Fibroblast of villous mesenchyme (primary cell): ENCODE measurements around the gene PRTG. TPM values are rescaled to one million over a fixed set of nuclear protein-coding genes. Genes with fewer than 3 reads are reported as not detected.
"Not testable (repeated sequence)": the region's sequence is repeated elsewhere in the genome, so short reads cannot be mapped to it uniquely, and the experiment has no call there.

Experiments
- DNase-seq: peaks from one replicate; pipeline ENCODE4 v3.0.0-alpha.2; 2010; ENCODE audit warnings: low read depth
- H3K4me3 ChIP-seq: 2 replicates; pipeline ENCODE4 v1.5.1; 2011; ENCODE audit warnings: low read depth, mild to moderate bottlenecking, low read length
- total RNA-seq: library from RNA; depleted of rRNA; stranded (reverse); fragments of >200 nt; gene quantifications from 2 replicates; pipeline ENCODE4 v1.2.3, GENCODE V29; 2012
- TF ChIP-seq, protein P1 (sequence below): IDR thresholded peaks from 2 replicates; pipeline ENCODE4 v1.5.1; 2012; ENCODE audit warnings: low read depth, mild to moderate bottlenecking, low read length; ENCODE audit not compliant: insufficient read depth

Gene PRTG
- 6.4 and 6.9 TPM in 2 replicates for total RNA-seq

DNA sequence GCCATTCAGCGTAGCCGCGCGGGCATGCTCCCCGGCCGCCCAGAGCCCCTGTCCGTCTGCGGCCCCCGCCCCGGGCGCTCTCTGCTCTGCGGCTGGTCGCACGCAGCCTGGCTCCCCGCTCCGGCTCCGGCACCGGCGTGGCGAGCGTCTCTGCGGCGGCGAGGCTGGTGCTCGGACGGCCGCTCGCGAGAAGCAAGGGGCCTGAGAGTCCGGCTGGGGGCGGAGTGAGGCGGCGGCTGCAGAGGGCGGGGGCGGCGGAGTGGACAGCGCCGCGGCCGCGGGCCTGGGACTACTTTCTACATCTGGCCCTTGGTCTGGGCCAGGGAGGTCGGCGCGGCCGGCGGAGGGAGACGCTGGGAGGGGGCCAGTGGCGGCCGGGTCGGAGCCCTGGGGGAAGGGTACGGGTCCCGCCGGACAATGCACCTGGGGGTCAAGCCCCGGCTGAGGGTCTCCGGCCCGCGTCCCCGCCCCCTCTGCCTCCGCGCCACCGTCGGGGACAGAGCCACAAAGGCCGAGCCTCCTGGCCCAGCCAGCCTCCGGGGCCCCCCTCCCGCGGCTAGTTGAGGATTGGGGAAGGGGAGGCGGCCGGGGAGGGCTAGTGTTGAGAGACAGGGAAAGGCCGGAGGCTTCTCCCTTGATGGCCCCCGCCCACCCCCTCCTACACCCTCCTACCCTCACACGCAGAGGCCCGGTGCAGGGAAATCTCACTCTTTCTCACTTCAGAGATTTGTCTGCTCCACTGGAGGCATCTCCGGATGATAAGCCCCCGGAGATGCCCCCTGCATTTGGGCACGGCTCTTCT lies at the start of gene PRTG:
Gene PRTG, minus strand, starts transcription at position 226 of the 802 bp plus-strand sequence. Its CDS starts 221 bp downstream, at position 5.
- TF ChIP-seq, protein P1, sequence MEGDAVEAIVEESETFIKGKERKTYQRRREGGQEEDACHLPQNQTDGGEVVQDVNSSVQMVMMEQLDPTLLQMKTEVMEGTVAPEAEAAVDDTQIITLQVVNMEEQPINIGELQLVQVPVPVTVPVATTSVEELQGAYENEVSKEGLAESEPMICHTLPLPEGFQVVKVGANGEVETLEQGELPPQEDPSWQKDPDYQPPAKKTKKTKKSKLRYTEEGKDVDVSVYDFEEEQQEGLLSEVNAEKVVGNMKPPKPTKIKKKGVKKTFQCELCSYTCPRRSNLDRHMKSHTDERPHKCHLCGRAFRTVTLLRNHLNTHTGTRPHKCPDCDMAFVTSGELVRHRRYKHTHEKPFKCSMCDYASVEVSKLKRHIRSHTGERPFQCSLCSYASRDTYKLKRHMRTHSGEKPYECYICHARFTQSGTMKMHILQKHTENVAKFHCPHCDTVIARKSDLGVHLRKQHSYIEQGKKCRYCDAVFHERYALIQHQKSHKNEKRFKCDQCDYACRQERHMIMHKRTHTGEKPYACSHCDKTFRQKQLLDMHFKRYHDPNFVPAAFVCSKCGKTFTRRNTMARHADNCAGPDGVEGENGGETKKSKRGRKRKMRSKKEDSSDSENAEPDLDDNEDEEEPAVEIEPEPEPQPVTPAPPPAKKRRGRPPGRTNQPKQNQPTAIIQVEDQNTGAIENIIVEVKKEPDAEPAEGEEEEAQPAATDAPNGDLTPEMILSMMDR, result no peak
- peak; percentile 87 for DNase-seq
- H3K4me3 ChIP-seq, result peak within 1 kb of the TSS; percentile 66

- no peak overlapping the region for H3K4me3 ChIP-seq
- peak; percentile 87 for DNase-seq
- TF ChIP-seq, protein P1, result no peak
Measured at GRCh38 chr15:55791551-55792400, 48.8 kb upstream of the PRTG start.

- DNase-seq, result no peak
- TF ChIP-seq, protein P1, result peak; percentile 61
- no peak overlapping the region for H3K4me3 ChIP-seq
Measured at GRCh38 chr15:55789066-55789660, 46.2 kb upstream of the PRTG start.

DNA sequence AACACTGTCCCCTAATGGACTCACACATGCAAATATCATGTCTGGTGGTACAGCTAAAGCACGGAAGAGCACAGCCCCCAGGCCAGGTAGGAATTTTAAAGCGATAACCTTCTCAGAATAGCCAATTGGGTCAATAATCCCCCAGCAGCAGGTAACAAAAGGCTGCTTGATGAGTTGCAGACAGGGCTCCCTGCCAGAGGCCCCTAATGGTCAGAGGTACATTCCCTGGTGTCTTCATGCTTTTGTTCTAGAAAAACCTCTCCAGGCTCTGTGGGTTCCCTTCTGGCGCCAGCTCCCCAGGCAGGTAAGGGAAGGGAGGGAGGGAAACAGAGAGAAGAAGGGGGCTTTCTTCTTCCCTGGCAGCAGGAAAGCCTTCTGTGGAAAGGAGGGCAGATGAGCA lies 43.4 kb upstream of the PRTG start:
- H3K4me3 ChIP-seq, result no peak overlapping the region
- no peak for DNase-seq
- TF ChIP-seq, protein P1, result no peak

DNA sequence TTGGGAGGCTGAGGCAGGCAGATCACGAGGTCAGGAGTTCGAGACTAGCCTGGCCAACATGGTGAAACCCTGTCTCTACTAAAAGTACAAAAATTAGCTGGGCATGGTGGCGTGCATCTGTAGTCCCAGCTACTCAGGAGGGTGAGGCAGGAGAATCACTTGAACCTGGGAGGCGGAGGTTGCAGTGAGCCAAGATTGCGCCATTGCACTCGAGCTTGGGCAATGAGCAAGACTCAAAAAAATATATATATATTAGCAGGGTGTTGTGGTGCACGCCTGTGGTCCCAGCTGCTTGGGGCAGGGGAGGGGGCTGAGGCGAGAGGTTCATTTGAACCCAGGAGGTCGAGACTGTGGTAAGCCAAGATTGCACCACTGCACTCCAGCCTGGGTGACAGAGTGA lies 42.6 kb upstream of the PRTG start:
- not testable (repeated sequence) for H3K4me3 ChIP-seq, DNase-seq

GRCh38 chr15:55784286-55784685 lies 41.3 kb upstream of the PRTG start:
- TF ChIP-seq, protein P1, result no peak
- DNase-seq, result peak; percentile 20

GRCh38 chr15:55782901-55783300 lies 39.9 kb upstream of the PRTG start:
- DNase-seq, result peak; percentile 55
- H3K4me3 ChIP-seq, result no peak overlapping the region
- TF ChIP-seq, protein P1, result no peak

More at GRCh38 chr15:55784286-55784685, 41.3 kb upstream of the PRTG start:
- no peak overlapping the region for H3K4me3 ChIP-seq
